HG02885 (cell line): Measurements from ENCODE around the gene SPATA31A7.
"Not testable (repeated sequence)": the region's sequence is repeated elsewhere in the genome, so short reads cannot be mapped to it uniquely, and the experiment has no call there.

ENCODE experiments used
- ATAC-seq: cut with Tn5 transposase; IDR thresholded peaks from one replicate; pipeline ENCODE4 v1.9.1; 2021; ENCODE audit warnings: mild to moderate bottlenecking; ENCODE audit not compliant: unreplicated experiment, poor library complexity

Gene SPATA31A7

GRCh38 chr9:61189736-61190135 is at the start of gene SPATA31A7:
Gene SPATA31A7, plus strand, starts transcription at chr9:61190036. Its CDS starts 29 bp downstream, at chr9:61190065.
- not testable (repeated sequence) for ATAC-seq

- not testable (repeated sequence) for ATAC-seq
These were observed 36.6 kb downstream of the SPATA31A7 start for GRCh38 chr9:61226438-61226837.
